A673 (cell line): ENCODE results near the gene LMO2.

Source experiments
- CTCF ChIP-seq: fragments of 300-800, 200-600 bp; sonication (generic); conservative IDR thresholded peaks from 2 replicates; pipeline ENCODE4 v1.5.1; 2017; ENCODE audit warnings: low read depth, mild to moderate bottlenecking, antibody characterized with exemption, low read length, moderate library complexity, mixed read lengths
- EZH2 ChIP-seq: fragments of 200-600 bp; sonication (generic); IDR thresholded peaks from 2 replicates; pipeline ENCODE4 v1.6.1; 2017; ENCODE audit warnings: borderline replicate concordance, low read depth, mild to moderate bottlenecking, mixed read lengths, antibody characterized with exemption, low read length; ENCODE audit not compliant: poor library complexity, severe bottlenecking

DNA sequence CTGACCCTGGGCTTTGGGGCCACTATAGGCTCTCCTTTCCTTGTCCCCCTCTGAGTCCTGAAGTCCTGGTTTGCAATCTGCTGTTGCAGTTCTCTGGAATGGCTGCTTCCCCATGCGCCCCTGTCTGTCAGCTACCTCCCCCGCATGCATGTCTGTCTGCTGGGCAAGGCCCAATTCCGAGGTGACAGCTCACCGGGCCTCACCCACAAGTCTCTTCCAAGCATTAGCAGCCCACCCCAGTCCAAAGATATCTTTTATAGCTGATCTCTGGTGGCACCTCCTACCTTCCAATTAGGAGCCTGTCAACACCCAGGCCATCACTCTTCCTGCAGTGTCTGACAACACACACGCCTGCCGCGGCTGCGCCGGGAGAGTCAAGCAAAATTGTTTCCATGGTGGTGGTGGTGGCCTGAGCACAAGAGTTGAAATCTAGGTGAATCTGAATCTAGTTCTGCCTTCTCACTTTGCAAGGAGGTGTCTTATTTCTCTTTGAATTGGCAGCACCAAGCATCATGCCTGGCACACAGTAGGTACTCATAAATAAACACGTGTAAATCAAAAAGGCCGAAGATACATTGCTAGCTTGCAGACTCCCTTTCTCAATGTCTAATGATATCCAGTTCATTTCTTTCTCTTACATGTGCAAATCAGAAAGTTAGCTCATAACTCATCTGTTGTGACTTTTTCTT lies 1.2 kb upstream of the LMO2 start:
- no peak for TF ChIP-seq CTCF
- no peak for TF ChIP-seq EZH2
